ENCODE measurements around the gene RIMOC1. TPM values are rescaled to one million over a fixed set of nuclear protein-coding genes. Genes with fewer than 3 reads are reported as not detected.

Gene RIMOC1
- polyA plus RNA-seq, 10 donors: 11.6 to 20.2 (median 16.3) TPM

Other genes starting within 250 kb of the RIMOC1 start
- 10 to 100 TPM; 10.1 to 18.6 (median 13.8) TPM for gene OXCT1, start 33.9 kb upstream of the RIMOC1 start, polyA plus RNA-seq (ENCODE audit: insufficient read length in 10 of 10)
- gene FBXO4, start 20.9 kb downstream of the RIMOC1 start, polyA plus RNA-seq (ENCODE audit: insufficient read length in 10 of 10): 10 to 100 TPM in 6 of 10 donors, 1 to 10 TPM in 4; 7.7 to 13.6 (median 10.4) TPM